Smooth muscle cell of the pulmonary artery (primary cell): ENCODE data around the gene NRBF2. TPM values are rescaled to one million over a fixed set of nuclear protein-coding genes. Genes with fewer than 3 reads are reported as not detected.

Experiments used
- total RNA-seq: library from RNA; depleted of rRNA; stranded (reverse); fragments of >200 nt; gene quantifications from 2 replicates; pipeline ENCODE4 v1.2.3, GENCODE V29; 2014

The NRBF2 gene
- 24.8 and 28.7 TPM in 2 replicates for total RNA-seq

GRCh38 chr10:63133056-63133820, at the start of gene NRBF2:
Gene NRBF2, plus strand, starts transcription at chr10:63133328. Its CDS starts 143 bp downstream, at chr10:63133471.

